GM18511 (cell line): ENCODE measurements around the gene TBC1D25.
"Not testable (repeated sequence)": the region's sequence is repeated elsewhere in the genome, so short reads cannot be mapped to it uniquely, and the experiment has no call there.

ENCODE experiments used
- ATAC-seq: cut with Tn5 transposase; IDR thresholded peaks from one replicate; pipeline ENCODE4 v1.9.1; 2021; ENCODE audit warnings: mild to moderate bottlenecking, moderate library complexity; ENCODE audit not compliant: unreplicated experiment

TBC1D25 gene

GRCh38 chrX:48514868-48515460, 24.6 kb upstream of the TBC1D25 start:
- ATAC-seq = no peak

- ATAC-seq = no peak
Measured at GRCh38 chrX:48515842-48516241, 23.7 kb upstream of the TBC1D25 start.

- no peak for ATAC-seq
Measured at GRCh38 chrX:48516285-48516684, 23.2 kb upstream of the TBC1D25 start.

- no peak for ATAC-seq
Measured at GRCh38 chrX:48516987-48517386, 22.5 kb upstream of the TBC1D25 start.

GRCh38 chrX:48519481-48519880, 20.0 kb upstream of the TBC1D25 start:
- not testable (repeated sequence) for ATAC-seq

GRCh38 chrX:48520455-48520854, 19.1 kb upstream of the TBC1D25 start:
- ATAC-seq = no peak

- ATAC-seq = no peak
Measured at GRCh38 chrX:48520976-48521352, 18.6 kb upstream of the TBC1D25 start.

GRCh38 chrX:48521353-48522243, 17.9 kb upstream of the TBC1D25 start, which contains the start of gene EBP:
EBP (plus strand) TSS chrX:48521808; CDS start chrX:48523772, 1,964 bp downstream.
- ATAC-seq = peak; percentile 93

GRCh38 chrX:48522291-48522690, 17.2 kb upstream of the TBC1D25 start:
- no peak for ATAC-seq

- ATAC-seq = no peak
Measured at GRCh38 chrX:48523682-48524081, 15.8 kb upstream of the TBC1D25 start.

- not testable (repeated sequence) for ATAC-seq
Measured at GRCh38 chrX:48525853-48526252, 13.7 kb upstream of the TBC1D25 start.

- ATAC-seq = no peak
Measured at GRCh38 chrX:48530736-48531135, 8.8 kb upstream of the TBC1D25 start.

- ATAC-seq = no peak
Measured at GRCh38 chrX:48531358-48531959, 8.1 kb upstream of the TBC1D25 start.

- ATAC-seq = no peak
Measured at GRCh38 chrX:48532161-48532560, 7.4 kb upstream of the TBC1D25 start.

- no peak for ATAC-seq
Measured at GRCh38 chrX:48533165-48533564, 6.3 kb upstream of the TBC1D25 start.

GRCh38 chrX:48538641-48539344, 721 bp upstream of the TBC1D25 start:
- no peak for ATAC-seq

- peak; percentile 39 for ATAC-seq
Measured at GRCh38 chrX:48540028-48540375, 488 bp downstream of the TBC1D25 start.

GRCh38 chrX:48540480-48540879, 966 bp downstream of the TBC1D25 start:
- no peak for ATAC-seq

- ATAC-seq = no peak
Measured at GRCh38 chrX:48541140-48541814, 1.8 kb downstream of the TBC1D25 start.

GRCh38 chrX:48548871-48549270, 9.4 kb downstream of the TBC1D25 start:
- no peak for ATAC-seq
